Smooth muscle cell (in vitro differentiated cells): ENCODE results near the gene CENPB. TPM values are rescaled to one million over a fixed set of nuclear protein-coding genes. Genes with fewer than 3 reads are reported as not detected.
"Not testable (repeated sequence)": the region's sequence is repeated elsewhere in the genome, so short reads cannot be mapped to it uniquely, and the experiment has no call there.

Source experiments
- DNase-seq: peaks from one replicate; lab custom pipeline; 2025; ENCODE audit not compliant: unreplicated experiment; lab: John Stamatoyannopoulos, UW
- H2AFZ ChIP-seq: fragments of 200-600 bp; sonication (generic); 2 replicates; pipeline ENCODE4 v1.6.0; 2016; ENCODE audit warnings: antibody characterized with exemption, low read depth, mild to moderate bottlenecking
- H3F3A ChIP-seq: fragments of 200-600 bp; sonication (generic); 2 replicates; pipeline ENCODE4 v1.6.0; 2017; ENCODE audit warnings: antibody characterized with exemption, low read depth
- H3K27ac ChIP-seq: fragments of 200-600 bp; sonication (generic); 2 replicates; pipeline ENCODE4 v1.5.1; 2016; ENCODE audit warnings: low read depth, mild to moderate bottlenecking
- H3K27me3 ChIP-seq: fragments of 200-600 bp; sonication (generic); 2 replicates; pipeline ENCODE4 v1.6.1; 2016; ENCODE audit warnings: low read depth, mild to moderate bottlenecking
- H3K36me3 ChIP-seq: fragments of 200-600 bp; sonication (generic); 2 replicates; pipeline ENCODE4 v1.5.1; 2016; ENCODE audit warnings: low read depth
- H3K4me1 ChIP-seq: fragments of 200-600 bp; sonication (generic); 2 replicates; pipeline ENCODE4 v1.5.1; 2016; ENCODE audit warnings: low read depth
- H3K4me2 ChIP-seq: fragments of 200-600 bp; sonication (generic); 2 replicates; pipeline ENCODE4 v1.6.0; 2016; ENCODE audit warnings: mild to moderate bottlenecking
- H3K4me3 ChIP-seq: fragments of 200-600 bp; sonication (generic); 2 replicates; pipeline ENCODE4 v1.5.1; 2016; ENCODE audit warnings: mild to moderate bottlenecking
- H3K79me2 ChIP-seq: fragments of 200-600 bp; sonication (generic); 2 replicates; pipeline ENCODE4 v1.6.0; 2016; ENCODE audit warnings: low read depth, mild to moderate bottlenecking
- H3K9ac ChIP-seq: fragments of 200-600 bp; sonication (generic); 2 replicates; pipeline ENCODE4 v1.6.0; 2016; ENCODE audit warnings: low read depth
- H3K9me3 ChIP-seq: fragments of 200-600 bp; sonication (generic); replicated peaks from 2 replicates; pipeline ENCODE4 v1.5.1; 2016; ENCODE audit warnings: low read depth
- H4K20me1 ChIP-seq: fragments of 200-600 bp; sonication (generic); 2 replicates; pipeline ENCODE4 v1.6.0; 2016; ENCODE audit warnings: low read depth
- WGBS: methylation state at CpG from one replicate; pipeline ENCODE4 v1.1.7; 2016; ENCODE audit warnings: low lambda C conversion rate; 5-methylcytosine and 5-hydroxymethylcytosine counted together
- polyA plus RNA-seq: library from polyadenylated mRNA; unstranded; fragments of >200 nt; fragmentation: Nextera tagmentation; extraction: Ambion mirVana; gene quantifications from 2 replicates; pipeline ENCODE4 v1.2.1, GENCODE V29; 2016
- total RNA-seq: library from RNA; depleted of rRNA; stranded (reverse); fragments of >200 nt; gene quantifications from 2 replicates; pipeline ENCODE4 v1.2.3, GENCODE V29; 2014
- TF ChIP-seq, protein P1 (sequence below): fragments of 200-600 bp; sonication (generic); IDR thresholded peaks from 2 replicates; pipeline ENCODE4 v1.5.1; 2017; ENCODE audit warnings: borderline replicate concordance, mild to moderate bottlenecking, antibody characterized with exemption; ENCODE audit not compliant: insufficient read depth, poor library complexity, severe bottlenecking

CENPB gene, protein sequence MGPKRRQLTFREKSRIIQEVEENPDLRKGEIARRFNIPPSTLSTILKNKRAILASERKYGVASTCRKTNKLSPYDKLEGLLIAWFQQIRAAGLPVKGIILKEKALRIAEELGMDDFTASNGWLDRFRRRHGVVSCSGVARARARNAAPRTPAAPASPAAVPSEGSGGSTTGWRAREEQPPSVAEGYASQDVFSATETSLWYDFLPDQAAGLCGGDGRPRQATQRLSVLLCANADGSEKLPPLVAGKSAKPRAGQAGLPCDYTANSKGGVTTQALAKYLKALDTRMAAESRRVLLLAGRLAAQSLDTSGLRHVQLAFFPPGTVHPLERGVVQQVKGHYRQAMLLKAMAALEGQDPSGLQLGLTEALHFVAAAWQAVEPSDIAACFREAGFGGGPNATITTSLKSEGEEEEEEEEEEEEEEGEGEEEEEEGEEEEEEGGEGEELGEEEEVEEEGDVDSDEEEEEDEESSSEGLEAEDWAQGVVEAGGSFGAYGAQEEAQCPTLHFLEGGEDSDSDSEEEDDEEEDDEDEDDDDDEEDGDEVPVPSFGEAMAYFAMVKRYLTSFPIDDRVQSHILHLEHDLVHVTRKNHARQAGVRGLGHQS
- total RNA-seq, result 23.6 TPM in 2 replicates
- polyA plus RNA-seq, result 10.4 and 13.4 TPM in 2 replicates

DNA sequence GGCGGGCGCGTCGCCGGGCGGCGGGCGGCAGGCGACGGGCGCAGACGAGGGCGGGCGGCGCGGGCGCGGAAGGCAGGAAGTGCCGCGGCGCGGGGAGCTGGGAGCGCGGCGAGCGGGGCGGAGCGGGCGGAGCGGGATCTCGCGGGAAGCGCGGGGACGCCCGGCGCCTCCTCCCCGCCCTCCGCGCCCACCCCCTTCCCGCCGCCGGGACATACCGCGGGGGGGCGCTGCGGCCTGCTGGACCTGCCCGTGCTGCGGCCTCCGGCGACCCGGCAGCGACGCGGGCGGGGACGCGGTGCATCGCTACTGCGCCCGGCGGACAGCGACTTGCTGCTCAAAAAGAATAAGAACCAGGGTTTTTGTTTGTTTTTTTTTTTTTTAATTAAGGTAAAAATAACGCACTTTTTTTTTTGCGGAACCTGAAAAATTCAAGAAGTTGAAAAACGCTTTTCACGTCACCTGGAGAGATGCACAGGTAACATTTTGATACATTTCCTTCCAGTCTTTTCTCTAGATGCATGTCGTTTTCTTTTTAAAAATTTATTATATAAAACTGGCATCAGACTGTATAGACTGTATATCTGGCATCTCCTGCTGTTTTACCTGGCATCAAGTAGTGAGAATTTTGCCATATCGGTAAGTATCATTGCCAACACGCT lies at the start of gene CENPB:
TSS of gene CENPB (minus strand) at position 76 of the 659 bp plus-strand sequence. CDS start 257 bp downstream, outside the sequence.
- Histone ChIP-seq H3K4me2 (peak within 1 kb of the TSS; percentile 94), H3K9ac (peak within 1 kb of the TSS; percentile 7), H4K20me1 (peaks cover 35% of the 10 kb centered on the region), H3F3A (peaks cover 12% of the 10 kb centered on the region), H3K27ac (no peak within 1 kb of the TSS), H3K9me3 (no peaks in the 10 kb centered on the region), H3K79me2 (peaks cover 24% of the 10 kb centered on the region), H3K27me3 (no peaks in the 10 kb centered on the region), H3K36me3 (no peaks in the 10 kb centered on the region), H3K4me1 (peaks cover 5% of the 10 kb centered on the region), H2AFZ (no peak within 1 kb of the TSS), H3K4me3 (peak within 1 kb of the TSS; percentile 62)
- 12% methylated on average over 22 of the region's 70 CpGs for WGBS
- peak; percentile 71 for DNase-seq
- TF ChIP-seq, protein P1, sequence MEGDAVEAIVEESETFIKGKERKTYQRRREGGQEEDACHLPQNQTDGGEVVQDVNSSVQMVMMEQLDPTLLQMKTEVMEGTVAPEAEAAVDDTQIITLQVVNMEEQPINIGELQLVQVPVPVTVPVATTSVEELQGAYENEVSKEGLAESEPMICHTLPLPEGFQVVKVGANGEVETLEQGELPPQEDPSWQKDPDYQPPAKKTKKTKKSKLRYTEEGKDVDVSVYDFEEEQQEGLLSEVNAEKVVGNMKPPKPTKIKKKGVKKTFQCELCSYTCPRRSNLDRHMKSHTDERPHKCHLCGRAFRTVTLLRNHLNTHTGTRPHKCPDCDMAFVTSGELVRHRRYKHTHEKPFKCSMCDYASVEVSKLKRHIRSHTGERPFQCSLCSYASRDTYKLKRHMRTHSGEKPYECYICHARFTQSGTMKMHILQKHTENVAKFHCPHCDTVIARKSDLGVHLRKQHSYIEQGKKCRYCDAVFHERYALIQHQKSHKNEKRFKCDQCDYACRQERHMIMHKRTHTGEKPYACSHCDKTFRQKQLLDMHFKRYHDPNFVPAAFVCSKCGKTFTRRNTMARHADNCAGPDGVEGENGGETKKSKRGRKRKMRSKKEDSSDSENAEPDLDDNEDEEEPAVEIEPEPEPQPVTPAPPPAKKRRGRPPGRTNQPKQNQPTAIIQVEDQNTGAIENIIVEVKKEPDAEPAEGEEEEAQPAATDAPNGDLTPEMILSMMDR, result peak; percentile 85

DNA sequence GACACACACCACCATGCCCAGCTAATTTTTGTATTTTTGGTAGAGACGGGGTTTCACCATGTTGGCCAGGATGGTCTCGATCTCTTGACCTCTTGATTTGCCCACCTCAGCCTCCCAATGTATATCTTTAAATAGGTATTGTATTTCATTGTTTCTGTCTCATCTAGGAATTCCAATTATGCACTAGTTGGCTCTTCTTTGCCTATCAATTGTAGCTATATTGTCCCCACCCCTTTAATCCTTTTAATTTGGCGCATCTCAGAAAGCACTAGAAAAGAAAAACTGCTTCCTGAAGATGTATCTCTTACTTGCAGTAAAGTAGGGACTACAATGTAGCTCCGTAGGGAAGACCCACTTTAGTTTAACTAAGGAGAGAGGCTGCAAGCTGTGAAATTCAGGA lies 49.6 kb upstream of the CENPB start:
- no peak overlapping the region for H2AFZ ChIP-seq
- H3K4me1 ChIP-seq, result no peaks in the 10 kb centered on the region
- no peak overlapping the region for H3K27ac ChIP-seq
- H3K4me2 ChIP-seq, result no peak overlapping the region
- no peak overlapping the region for H3K4me3 ChIP-seq
- no peaks in the 10 kb centered on the region for H3K9me3 ChIP-seq
- no peaks in the 10 kb centered on the region for H3K36me3 ChIP-seq
- no peaks in the 10 kb centered on the region for H4K20me1 ChIP-seq
- no peaks in the 10 kb centered on the region for H3K27me3 ChIP-seq
- no peak for DNase-seq
- H3K79me2 ChIP-seq, result no peaks in the 10 kb centered on the region
- WGBS, result 94% methylated on average over 4 of the region's 4 CpGs
- TF ChIP-seq, protein P1, result no peak
- H3F3A ChIP-seq, result no peaks in the 10 kb centered on the region
- no peak overlapping the region for H3K9ac ChIP-seq

DNA sequence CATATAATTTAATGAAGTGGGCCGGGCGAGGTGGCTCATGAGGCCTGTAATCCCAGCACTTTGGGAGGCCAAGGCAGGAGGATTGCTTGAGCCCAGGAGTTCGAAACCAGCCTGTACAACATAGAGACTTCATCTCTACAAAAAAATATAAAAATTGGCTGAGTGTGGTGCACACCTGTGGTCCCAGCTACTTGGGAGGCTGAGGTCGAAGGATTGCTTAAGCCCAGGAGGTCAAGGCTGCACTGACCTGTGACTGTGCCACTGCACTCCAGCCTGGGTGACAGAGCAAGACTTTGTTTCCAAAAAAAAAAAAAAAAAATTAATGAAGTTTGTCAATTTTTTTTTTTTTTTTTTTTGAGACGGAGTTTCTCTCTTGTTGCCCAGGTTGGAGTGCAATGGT lies 43.4 kb upstream of the CENPB start:
- not testable (repeated sequence) for H3K9me3 ChIP-seq, H3K4me2 ChIP-seq, H3K9ac ChIP-seq, H3K36me3 ChIP-seq, H3K4me3 ChIP-seq, H3K27ac ChIP-seq, H3F3A ChIP-seq, H2AFZ ChIP-seq, H3K79me2 ChIP-seq, H4K20me1 ChIP-seq, DNase-seq, H3K27me3 ChIP-seq, H3K4me1 ChIP-seq
- 98% methylated on average over 5 of the region's 5 CpGs for WGBS

DNA sequence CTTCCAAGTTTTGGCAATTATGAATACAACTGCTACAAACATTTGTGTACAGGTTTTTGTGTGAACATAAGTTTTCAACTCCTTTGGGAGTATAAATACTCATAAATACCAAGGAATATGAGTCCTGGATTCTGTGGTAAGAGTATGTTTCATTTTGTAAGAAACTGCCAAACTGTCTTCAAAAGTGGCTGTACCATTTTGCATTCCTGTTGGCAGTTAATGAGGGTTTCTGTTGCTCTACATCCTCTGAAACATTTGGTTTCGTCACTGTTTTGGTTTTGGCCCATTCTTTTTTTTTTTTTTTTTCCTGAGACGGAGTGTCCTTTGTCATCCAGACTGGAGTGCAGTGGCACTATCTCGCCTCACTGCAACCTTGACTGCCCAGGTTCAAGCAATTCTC lies 42.3 kb upstream of the CENPB start:
- no peak for DNase-seq
- H3K9ac ChIP-seq, result no peak overlapping the region
- no peak overlapping the region for H3K4me2 ChIP-seq
- TF ChIP-seq, protein P1, result no peak
- no peak overlapping the region for H3K27ac ChIP-seq
- H3K9me3 ChIP-seq, result no peaks in the 10 kb centered on the region
- no peak overlapping the region for H3K4me3 ChIP-seq
- no peaks in the 10 kb centered on the region for H3K79me2 ChIP-seq
- no peaks in the 10 kb centered on the region for H3F3A ChIP-seq
- WGBS, result 100% methylated on average over 3 of the region's 3 CpGs
- no peaks in the 10 kb centered on the region for H3K4me1 ChIP-seq
- no peaks in the 10 kb centered on the region for H4K20me1 ChIP-seq
- H3K36me3 ChIP-seq, result no peaks in the 10 kb centered on the region
- H2AFZ ChIP-seq, result no peak overlapping the region
- no peaks in the 10 kb centered on the region for H3K27me3 ChIP-seq
